RWPE1 (cell line): Measurements from ENCODE around the gene PHF20.

Source experiments
- CTCF ChIA-PET: fragments of 350-600 bp; sonication (Branson Sonifier 250); formaldehyde crosslinking; extraction: SDS; loops from one replicate; lab custom pipeline; 2021; lab: Yijun Ruan, JAX
- POLR2A ChIA-PET: fragments of 400-600 bp; formaldehyde crosslinking; extraction: SDS; loops from one replicate; lab custom pipeline; 2020; ENCODE audit warnings: antibody characterized with exemption; ENCODE audit not compliant: low non-redundant PET; lab: Yijun Ruan, JAX
- DNase-seq: peaks from one replicate; pipeline ENCODE4 v3.0.0; 2012; ENCODE audit warnings: low spot score
- H3K27ac ChIP-seq: fragments of 450-650 bp; 2 replicates; pipeline ENCODE4 v1.5.1; 2017
- CTCF ChIP-seq: fragments of 450-650 bp; conservative IDR thresholded peaks from 2 replicates; pipeline ENCODE4 v1.5.1; 2017; ENCODE audit warnings: low read depth, mild to moderate bottlenecking

Gene PHF20

GRCh38 chr20:35981969-35982368, 210.2 kb downstream of the PHF20 start:
- POLR2A ChIA-PET, result no interaction called here
- CTCF ChIA-PET, result interaction anchor here (1.3 to 4.1 kb wide), 4 partner anchors 9 to 174 kb away, joined by 3 to 16 read pairs (median 6); no protein-coding TSS in a partner anchor
- DNase-seq, result no peak
- no peak overlapping the region for H3K27ac ChIP-seq
- no peak for TF ChIP-seq CTCF

GRCh38 chr20:35984382-35984781, 212.6 kb downstream of the PHF20 start:
- POLR2A ChIA-PET, result no interaction called here
- no peak for TF ChIP-seq CTCF
- CTCF ChIA-PET, result interaction anchor here (0.9 to 1.5 kb wide), 3 partner anchors 11 to 134 kb away, joined by 3 to 5 read pairs (median 3); partner anchors contain the start of gene SCAND1
- no peak for DNase-seq
- no peak overlapping the region for H3K27ac ChIP-seq

- TF ChIP-seq CTCF, result no peak
- CTCF ChIA-PET, result interaction anchor here (0.6 to 2.5 kb wide), 5 partner anchors 9 to 214 kb away, joined by 3 to 7 read pairs (median 4); no protein-coding TSS in a partner anchor
- POLR2A ChIA-PET, result no interaction called here
Observed at GRCh38 chr20:35985806-35986205, 214.0 kb downstream of the PHF20 start.

GRCh38 chr20:35988910-35989463, 217.2 kb downstream of the PHF20 start:
- CTCF ChIA-PET, result interaction anchor here (2.1 kb wide), 1 partner anchor 211 kb away, joined by 9 read pairs; no protein-coding TSS in a partner anchor

More at GRCh38 chr20:35985806-35986205, 214.0 kb downstream of the PHF20 start:
- no peak for DNase-seq
- H3K27ac ChIP-seq, result no peak overlapping the region

GRCh38 chr20:35991142-35991771, 219.4 kb downstream of the PHF20 start:
- POLR2A ChIA-PET, result interaction anchor here (0.6 kb wide), 1 partner anchor 463 kb away, joined by 3 read pairs; no protein-coding TSS in a partner anchor
- peak; percentile 80 for DNase-seq
- H3K27ac ChIP-seq, result no peak overlapping the region
- CTCF ChIA-PET, result interaction anchor here (0.6 to 3.8 kb wide), 20 partner anchors 9 to 1844 kb away, joined by 3 to 115 read pairs (median 4); partner anchors contain the start of gene SCAND1
- peak; percentile 81 for TF ChIP-seq CTCF

More at GRCh38 chr20:35988910-35989463, 217.2 kb downstream of the PHF20 start:
- H3K27ac ChIP-seq, result no peak overlapping the region
- no peak for TF ChIP-seq CTCF
- DNase-seq, result no peak
- POLR2A ChIA-PET, result no interaction called here

GRCh38 chr20:35992713-35993335, 221.0 kb downstream of the PHF20 start:
- peak; percentile 95 for DNase-seq
- peak; percentile 99 for TF ChIP-seq CTCF
- ChIA-PET POLR2A (interaction anchor here (1.1 kb wide), 1 partner anchor 38 kb away, joined by 5 read pairs; the partner anchor contains the start of gene SCAND1), CTCF (interaction anchor here (0.6 to 3.8 kb wide), 44 partner anchors 10 to 1248 kb away, joined by 3 to 115 read pairs (median 4); partner anchors contain the start of genes CNBD2 and SCAND1)
- no peak overlapping the region for H3K27ac ChIP-seq
